ENCODE results near the gene KDSR.

GRCh38 chr18:63317556-63317946 is 49.5 kb downstream of the KDSR start:
- no peak for TF ChIP-seq EP300 (conservative IDR thresholded peaks at IDR 0.05; ENCODE audit: poor library complexity, severe bottlenecking)
- TF ChIP-seq, protein P1, sequence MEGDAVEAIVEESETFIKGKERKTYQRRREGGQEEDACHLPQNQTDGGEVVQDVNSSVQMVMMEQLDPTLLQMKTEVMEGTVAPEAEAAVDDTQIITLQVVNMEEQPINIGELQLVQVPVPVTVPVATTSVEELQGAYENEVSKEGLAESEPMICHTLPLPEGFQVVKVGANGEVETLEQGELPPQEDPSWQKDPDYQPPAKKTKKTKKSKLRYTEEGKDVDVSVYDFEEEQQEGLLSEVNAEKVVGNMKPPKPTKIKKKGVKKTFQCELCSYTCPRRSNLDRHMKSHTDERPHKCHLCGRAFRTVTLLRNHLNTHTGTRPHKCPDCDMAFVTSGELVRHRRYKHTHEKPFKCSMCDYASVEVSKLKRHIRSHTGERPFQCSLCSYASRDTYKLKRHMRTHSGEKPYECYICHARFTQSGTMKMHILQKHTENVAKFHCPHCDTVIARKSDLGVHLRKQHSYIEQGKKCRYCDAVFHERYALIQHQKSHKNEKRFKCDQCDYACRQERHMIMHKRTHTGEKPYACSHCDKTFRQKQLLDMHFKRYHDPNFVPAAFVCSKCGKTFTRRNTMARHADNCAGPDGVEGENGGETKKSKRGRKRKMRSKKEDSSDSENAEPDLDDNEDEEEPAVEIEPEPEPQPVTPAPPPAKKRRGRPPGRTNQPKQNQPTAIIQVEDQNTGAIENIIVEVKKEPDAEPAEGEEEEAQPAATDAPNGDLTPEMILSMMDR (IDR thresholded peaks at IDR 0.05; ENCODE audit: poor library complexity, severe bottlenecking) = no peak
- no peak for TF ChIP-seq EZH2 (IDR thresholded peaks at IDR 0.05; ENCODE audit: borderline replicate concordance, insufficient read depth, low read length, poor library complexity, severe bottlenecking)
- no peak for TF ChIP-seq POLR2AphosphoS5 (IDR thresholded peaks at IDR 0.05)
- no peak for TF ChIP-seq RAD21 (conservative IDR thresholded peaks at IDR 0.05)
- TF ChIP-seq TAF1 (IDR thresholded peaks at IDR 0.05; ENCODE audit: low read depth) = no peak
- TF ChIP-seq MXI1 (conservative IDR thresholded peaks at IDR 0.05; ENCODE audit: poor library complexity, severe bottlenecking) = no peak
